GM18520 (cell line): ENCODE measurements around the gene RSPH1.
A peak's percentile ranks its signal among the peaks of the same experiment; 100 is the strongest.
"Not testable (repeated sequence)": the region's sequence is repeated elsewhere in the genome, so short reads cannot be mapped to it uniquely, and the experiment has no call there.

Experiments
- ATAC-seq: cut with Tn5 transposase; IDR thresholded peaks from one replicate; pipeline ENCODE4 v1.9.1; 2021; ENCODE audit not compliant: unreplicated experiment

RSPH1 gene

GRCh38 chr21:42489991-42490390 is 6.0 kb downstream of the RSPH1 start:
- ATAC-seq = no peak

GRCh38 chr21:42489006-42489563 is 6.9 kb downstream of the RSPH1 start:
- no peak for ATAC-seq

- no peak for ATAC-seq
Measured at GRCh38 chr21:42486531-42486930, 9.5 kb downstream of the RSPH1 start.

- ATAC-seq = no peak
Measured at GRCh38 chr21:42486072-42486471, 10.0 kb downstream of the RSPH1 start.

GRCh38 chr21:42484966-42485365 is 11.1 kb downstream of the RSPH1 start:
- no peak for ATAC-seq

- no peak for ATAC-seq
Measured at GRCh38 chr21:42481169-42481568, 14.9 kb downstream of the RSPH1 start.

- ATAC-seq = no peak
Measured at GRCh38 chr21:42480736-42481135, 15.3 kb downstream of the RSPH1 start.

- ATAC-seq = no peak
Measured at GRCh38 chr21:42479582-42479981, 16.4 kb downstream of the RSPH1 start.

- no peak for ATAC-seq
Measured at GRCh38 chr21:42478504-42478903, 17.5 kb downstream of the RSPH1 start.

GRCh38 chr21:42476388-42477331 is 19.4 kb downstream of the RSPH1 start:
- no peak for ATAC-seq

- no peak for ATAC-seq
Measured at GRCh38 chr21:42475526-42476387, 20.3 kb downstream of the RSPH1 start.

- ATAC-seq = no peak
Measured at GRCh38 chr21:42475036-42475435, 21.0 kb downstream of the RSPH1 start.

GRCh38 chr21:42474043-42474831 is 21.8 kb downstream of the RSPH1 start:
- peak; percentile 57 for ATAC-seq

GRCh38 chr21:42473498-42474042 is 22.5 kb downstream of the RSPH1 start:
- ATAC-seq = no peak

- no peak for ATAC-seq
Measured at GRCh38 chr21:42472521-42472920, 23.5 kb downstream of the RSPH1 start.

GRCh38 chr21:42471716-42472330 is 24.2 kb downstream of the RSPH1 start:
- ATAC-seq = no peak

GRCh38 chr21:42471206-42471605 is 24.8 kb downstream of the RSPH1 start:
- no peak for ATAC-seq

GRCh38 chr21:42469726-42470125 is 26.3 kb downstream of the RSPH1 start:
- ATAC-seq = not testable (repeated sequence)

- ATAC-seq = no peak
Measured at GRCh38 chr21:42469272-42469671, 26.8 kb downstream of the RSPH1 start.
